Ascending aorta (tissue), 2 donors: Measurements from ENCODE around the gene GLRB. TPM values are rescaled to one million over a fixed set of nuclear protein-coding genes. Genes with fewer than 3 reads are reported as not detected.

Source experiments
- DNase-seq, 2 donors: peaks; one replicate each; pipeline ENCODE4 v3.0.0-alpha.2; 2019; ENCODE audit warnings: low spot score in 2 of 2
- H3K27ac ChIP-seq, 2 donors: fragments of 200-600 bp; sonication (generic); one replicate each; pipeline ENCODE4 v1.5.1; 2016 to 2017; ENCODE audit warnings: mild to moderate bottlenecking in 1 of 2
- H3K27me3 ChIP-seq: fragments of 200-600 bp; sonication (generic); one replicate; pipeline ENCODE4 v1.5.1; 2017
- H3K36me3 ChIP-seq, 2 donors: fragments of 200-600 bp; sonication (generic); one replicate each; pipeline ENCODE4 v1.5.1; 2016
- H3K4me1 ChIP-seq, 2 donors: fragments of 200-600 bp; sonication (generic); one replicate each; pipeline ENCODE4 v1.5.1; 2016 to 2017; ENCODE audit warnings: mild to moderate bottlenecking in 1 of 2
- H3K4me3 ChIP-seq, 2 donors: fragments of 200-600 bp; sonication (generic); one replicate each; pipeline ENCODE4 v1.5.1; 2016 to 2017; ENCODE audit warnings: mild to moderate bottlenecking in 1 of 2
- H3K9me3 ChIP-seq, 2 donors: fragments of 200-600 bp; sonication (generic); one replicate each; pipeline ENCODE4 v1.5.1; 2016
- CTCF ChIP-seq, 3 experiments: fragments of 200-600 bp in 2 of 3; fragments of 450-650 bp in 1 of 3; sonication (generic) in 2 of 3; IDR thresholded peaks; one replicate each; pipeline ENCODE4 v1.5.1; 2016 to 2019; ENCODE audit warnings: antibody characterized with exemption in 3 of 3, mild to moderate bottlenecking in 1 of 3, moderate library complexity in 1 of 3
- intact Hi-C: fragments of 100-400 bp; cut with DNase I; formaldehyde crosslinking; loops from one replicate; pipeline ENCODE4 v1.15.1; 2023
- total RNA-seq: library from RNA; depleted of rRNA; stranded (reverse); fragments of >200 nt; gene quantifications from one replicate; pipeline ENCODE4 v1.1.0, GENCODE V29; 2016

GLRB gene
- total RNA-seq, 1 donor from 2014 or later: 8.4 TPM

- H3K9me3 ChIP-seq: no peaks in the 10 kb centered on the region
- intact Hi-C loops: no loop called here
- H3K4me1 ChIP-seq: no peaks in the 10 kb centered on the region
- no peaks in the 10 kb centered on the region for H3K27me3 ChIP-seq
- H3K4me3 ChIP-seq: no peak overlapping the region
- H3K27ac ChIP-seq: no peak overlapping the region
- no peaks in the 10 kb centered on the region for H3K36me3 ChIP-seq
- DNase-seq: no peak
- TF ChIP-seq CTCF (IDR thresholded peaks at IDR 0.05): no peak
Observed at GRCh38 chr4:157195374-157195773, 119.4 kb downstream of the GLRB start.

GRCh38 chr4:157196046-157196445 is 120.1 kb downstream of the GLRB start:
- TF ChIP-seq CTCF (IDR thresholded peaks at IDR 0.05): no peak
- Histone ChIP-seq H3K4me3 (no peak overlapping the region), H3K4me1 (no peaks in the 10 kb centered on the region), H3K9me3 (no peaks in the 10 kb centered on the region), H3K36me3 (no peaks in the 10 kb centered on the region), H3K27me3 (no peaks in the 10 kb centered on the region), H3K27ac (no peak overlapping the region)
- intact Hi-C loops: no loop called here
- DNase-seq: no peak

GRCh38 chr4:157204634-157205244 is 128.8 kb downstream of the GLRB start:
- Histone ChIP-seq H3K27ac (no peak overlapping the region), H3K36me3 (no peaks in the 10 kb centered on the region), H3K27me3 (no peaks in the 10 kb centered on the region), H3K4me1 (no peaks in the 10 kb centered on the region), H3K9me3 (no peaks in the 10 kb centered on the region), H3K4me3 (no peak overlapping the region)
- peak in 2 of 3 experiments; percentile 21 to 31 for TF ChIP-seq CTCF (IDR thresholded peaks at IDR 0.05)
- DNase-seq: no peak
- intact Hi-C loops: no loop called here

GRCh38 chr4:157217708-157218107 is 141.8 kb downstream of the GLRB start:
- no peak overlapping the region for H3K27ac ChIP-seq
- no peaks in the 10 kb centered on the region for H3K36me3 ChIP-seq
- peaks cover 0 to 10% of the 10 kb centered on the region in 2 donors for H3K4me1 ChIP-seq
- intact Hi-C loops: loop anchor here (1.0 kb wide), 1 partner anchor 761 kb away; no protein-coding TSS in a partner anchor
- no peak for DNase-seq
- H3K27me3 ChIP-seq: no peaks in the 10 kb centered on the region
- TF ChIP-seq CTCF (IDR thresholded peaks at IDR 0.05): peak in 2 of 3 experiments; percentile 42 to 58
- H3K4me3 ChIP-seq: no peak overlapping the region
- H3K9me3 ChIP-seq: no peaks in the 10 kb centered on the region

GRCh38 chr4:157219711-157220370 is 143.9 kb downstream of the GLRB start:
- Histone ChIP-seq H3K27me3 (no peaks in the 10 kb centered on the region), H3K4me1 (peaks cover 0 to 10% of the 10 kb centered on the region in 2 donors), H3K36me3 (no peaks in the 10 kb centered on the region), H3K4me3 (peak overlapping the region; percentile 71 to 79), H3K9me3 (no peaks in the 10 kb centered on the region), H3K27ac (no peak overlapping the region)
- intact Hi-C loops: loop anchor here (2.0 to 10.0 kb wide), 6 partner anchors 87 to 1452 kb away; partner anchors contain the start of genes C4orf46, ETFDH, GASK1B and PDGFC
- DNase-seq: no peak
- no peak for TF ChIP-seq CTCF (IDR thresholded peaks at IDR 0.05)
